ENCODE results near the gene PATE2. TPM values are rescaled to one million over a fixed set of nuclear protein-coding genes. Genes with fewer than 3 reads are reported as not detected.

Gene PATE2
- polyA plus RNA-seq, 1 donor (not counting 4 experiments of a cell fraction or from before 2014, with no cell fraction given) = not detected

DNA sequence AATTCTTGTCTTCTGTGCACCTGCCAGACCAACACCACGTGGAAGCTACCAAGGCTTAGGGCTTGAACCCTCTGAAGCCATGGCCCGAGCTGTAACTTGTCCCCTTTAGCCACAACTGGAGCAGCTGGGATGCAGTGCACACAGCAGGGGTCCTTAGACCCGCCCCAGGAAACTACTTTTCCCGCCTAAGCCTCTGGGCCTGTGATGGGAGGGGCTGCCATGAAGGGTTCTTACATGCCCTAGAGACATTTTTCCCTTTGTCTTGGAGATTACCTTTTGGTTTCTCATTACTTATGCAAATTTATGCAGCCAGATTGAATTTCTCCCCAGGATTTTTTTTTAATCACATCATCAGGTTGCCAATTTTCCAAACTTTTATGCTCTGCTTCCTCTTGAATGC lies 19.0 kb upstream of the PATE2 start:
- Histone ChIP-seq H3K9me3 (ENCODE audit: control insufficient read depth, low read depth, low read length) (no peaks in the 10 kb centered on the region), H3K4me2 (ENCODE audit: control insufficient read depth, extremely low read depth, insufficient read depth, low read depth, low read length) (no peak overlapping the region), H3K9me1 (ENCODE audit: control insufficient read depth, extremely low read depth, insufficient read depth, low read length) (no peaks in the 10 kb centered on the region), H3K79me2 (ENCODE audit: control insufficient read depth, insufficient read depth, low read length) (no peaks in the 10 kb centered on the region), H3K27ac (ENCODE audit: control insufficient read depth, insufficient read depth, low read length) (no peak overlapping the region), H3K9ac (ENCODE audit: control insufficient read depth, extremely low read depth, insufficient read depth, low read length) (no peak overlapping the region), H3K36me3 (ENCODE audit: control insufficient read depth in 2 of 2, extremely low read depth in 1 of 2, insufficient read depth in 2 of 2, low read length in 2 of 2) (no peaks in the 10 kb centered on the region), H4K20me1 (ENCODE audit: control insufficient read depth, extremely low read depth, insufficient read depth, low read length) (no peaks in the 10 kb centered on the region), H2AFZ (ENCODE audit: control insufficient read depth, low read length) (no peak overlapping the region), H3K4me1 (ENCODE audit: control insufficient read depth, extremely low read depth, insufficient read depth, low read length) (no peaks in the 10 kb centered on the region), H3K27me3 (ENCODE audit: control insufficient read depth, extremely low read depth, insufficient read depth, low read length) (no peaks in the 10 kb centered on the region), H3K4me3 (ENCODE audit: control insufficient read depth in 2 of 3, extremely low read depth in 1 of 3, insufficient read depth in 2 of 3, low read depth in 1 of 3, low read length in 3 of 3) (no peak overlapping the region)
- no peak for FAIRE-seq
- no peak for TF ChIP-seq EZH2 (IDR thresholded peaks at IDR 0.05; ENCODE audit: low read length)
- TF ChIP-seq, protein P1, sequence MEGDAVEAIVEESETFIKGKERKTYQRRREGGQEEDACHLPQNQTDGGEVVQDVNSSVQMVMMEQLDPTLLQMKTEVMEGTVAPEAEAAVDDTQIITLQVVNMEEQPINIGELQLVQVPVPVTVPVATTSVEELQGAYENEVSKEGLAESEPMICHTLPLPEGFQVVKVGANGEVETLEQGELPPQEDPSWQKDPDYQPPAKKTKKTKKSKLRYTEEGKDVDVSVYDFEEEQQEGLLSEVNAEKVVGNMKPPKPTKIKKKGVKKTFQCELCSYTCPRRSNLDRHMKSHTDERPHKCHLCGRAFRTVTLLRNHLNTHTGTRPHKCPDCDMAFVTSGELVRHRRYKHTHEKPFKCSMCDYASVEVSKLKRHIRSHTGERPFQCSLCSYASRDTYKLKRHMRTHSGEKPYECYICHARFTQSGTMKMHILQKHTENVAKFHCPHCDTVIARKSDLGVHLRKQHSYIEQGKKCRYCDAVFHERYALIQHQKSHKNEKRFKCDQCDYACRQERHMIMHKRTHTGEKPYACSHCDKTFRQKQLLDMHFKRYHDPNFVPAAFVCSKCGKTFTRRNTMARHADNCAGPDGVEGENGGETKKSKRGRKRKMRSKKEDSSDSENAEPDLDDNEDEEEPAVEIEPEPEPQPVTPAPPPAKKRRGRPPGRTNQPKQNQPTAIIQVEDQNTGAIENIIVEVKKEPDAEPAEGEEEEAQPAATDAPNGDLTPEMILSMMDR (optimal IDR thresholded peaks at IDR 0.05 in 1 of 3, IDR thresholded peaks at IDR 0.05 in 1 of 3, conservative IDR thresholded peaks at IDR 0.05 in 1 of 3; ENCODE audit: extremely low read depth in 1 of 3, insufficient read depth in 2 of 3, low read length in 3 of 3) = no peak
- no peak for DNase-seq (ENCODE audit: low read depth, low spot score)
- dilution Hi-C loops (cut with MboI; ENCODE audit: extremely low pct_ligation_motif_present, low sequenced_read_pairs) = no loop called here

DNA sequence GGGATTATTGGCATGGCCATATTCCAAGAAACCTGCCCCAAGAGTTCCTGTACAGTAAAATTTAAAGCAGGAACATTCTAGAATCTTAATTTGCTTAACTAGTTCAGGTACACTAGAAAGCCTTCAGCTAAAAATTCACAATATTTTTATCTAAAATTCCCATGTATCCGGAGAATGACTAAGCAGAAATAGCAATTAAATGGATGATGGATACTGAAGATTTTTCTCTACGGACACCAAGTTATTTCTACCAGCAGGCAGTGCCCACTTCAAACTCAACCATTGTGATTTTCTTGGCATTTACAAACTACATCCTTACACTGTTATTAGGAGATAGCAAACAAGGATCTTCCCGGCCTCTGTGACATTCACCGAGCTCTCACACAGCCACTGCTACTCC lies 12.2 kb upstream of the PATE2 start:
- Histone ChIP-seq H4K20me1 (ENCODE audit: control insufficient read depth, extremely low read depth, insufficient read depth, low read length) (no peaks in the 10 kb centered on the region), H3K27me3 (ENCODE audit: control insufficient read depth, extremely low read depth, insufficient read depth, low read length) (no peaks in the 10 kb centered on the region), H3K9me3 (ENCODE audit: control insufficient read depth, low read depth, low read length) (no peaks in the 10 kb centered on the region), H3K79me2 (ENCODE audit: control insufficient read depth, insufficient read depth, low read length) (no peaks in the 10 kb centered on the region), H3K9ac (ENCODE audit: control insufficient read depth, extremely low read depth, insufficient read depth, low read length) (no peak overlapping the region), H3K4me1 (ENCODE audit: control insufficient read depth, extremely low read depth, insufficient read depth, low read length) (no peaks in the 10 kb centered on the region), H3K36me3 (ENCODE audit: control insufficient read depth in 2 of 2, extremely low read depth in 1 of 2, insufficient read depth in 2 of 2, low read length in 2 of 2) (no peaks in the 10 kb centered on the region), H3K9me1 (ENCODE audit: control insufficient read depth, extremely low read depth, insufficient read depth, low read length) (no peaks in the 10 kb centered on the region), H3K4me3 (ENCODE audit: control insufficient read depth in 2 of 3, extremely low read depth in 1 of 3, insufficient read depth in 2 of 3, low read depth in 1 of 3, low read length in 3 of 3) (no peak overlapping the region), H3K4me2 (ENCODE audit: control insufficient read depth, extremely low read depth, insufficient read depth, low read depth, low read length) (no peak overlapping the region), H2AFZ (ENCODE audit: control insufficient read depth, low read length) (no peak overlapping the region), H3K27ac (ENCODE audit: control insufficient read depth, insufficient read depth, low read length) (no peak overlapping the region)
- dilution Hi-C loops (cut with MboI; ENCODE audit: extremely low pct_ligation_motif_present, low sequenced_read_pairs) = no loop called here
- no peak for FAIRE-seq
- no peak for TF ChIP-seq EZH2 (IDR thresholded peaks at IDR 0.05; ENCODE audit: low read length)
- TF ChIP-seq, protein P1 (optimal IDR thresholded peaks at IDR 0.05 in 1 of 3, IDR thresholded peaks at IDR 0.05 in 1 of 3, conservative IDR thresholded peaks at IDR 0.05 in 1 of 3; ENCODE audit: extremely low read depth in 1 of 3, insufficient read depth in 2 of 3, low read length in 3 of 3) = no peak
- no peak for DNase-seq (ENCODE audit: low read depth, low spot score)

Data from keratinocyte (primary cell).